Measurements from ENCODE around the gene TSPAN11.

DNA sequence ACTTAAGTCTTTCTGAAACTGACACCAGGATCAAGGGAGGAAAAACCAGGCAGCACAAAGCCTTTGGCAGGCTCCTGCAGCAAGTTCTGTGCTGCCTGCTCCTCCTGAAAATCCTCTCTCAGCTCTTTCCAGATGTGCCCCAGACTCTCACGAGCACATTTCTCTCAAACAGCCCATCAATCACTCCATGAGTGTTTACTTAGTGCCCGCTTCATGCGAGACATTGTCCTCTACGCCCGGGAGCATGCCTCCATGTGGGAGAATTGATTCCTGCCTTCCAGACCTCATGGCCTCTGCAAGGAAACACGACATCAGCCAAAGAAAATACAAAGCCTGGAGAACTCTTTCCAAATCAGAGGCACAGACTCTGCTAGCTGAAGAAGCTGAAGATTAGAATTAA, 46.5 kb upstream of the TSPAN11 start:
- TF ChIP-seq CTCF (IDR thresholded peaks at IDR 0.05): no peak
- no peak for TF ChIP-seq EZH2 (IDR thresholded peaks at IDR 0.05; ENCODE audit: borderline replicate concordance, insufficient read depth, low read depth, low read length, poor library complexity, severe bottlenecking)
